RPMI7951 (cell line): ENCODE measurements around the gene TBX1. TPM values are rescaled to one million over a fixed set of nuclear protein-coding genes. Genes with fewer than 3 reads are reported as not detected.

Experiments used
- DNase-seq: peaks from one replicate; pipeline ENCODE4 v3.0.0-alpha.2; 2012; ENCODE audit warnings: low read depth
- total RNA-seq: library from RNA; depleted of rRNA; stranded (reverse); fragments of >200 nt; shearing (Covaris generic); gene quantifications from 2 replicates; pipeline ENCODE4 v1.2.3, GENCODE V29; 2014

Gene TBX1
- total RNA-seq, 1 experiment from 2014 or later: not detected

DNA sequence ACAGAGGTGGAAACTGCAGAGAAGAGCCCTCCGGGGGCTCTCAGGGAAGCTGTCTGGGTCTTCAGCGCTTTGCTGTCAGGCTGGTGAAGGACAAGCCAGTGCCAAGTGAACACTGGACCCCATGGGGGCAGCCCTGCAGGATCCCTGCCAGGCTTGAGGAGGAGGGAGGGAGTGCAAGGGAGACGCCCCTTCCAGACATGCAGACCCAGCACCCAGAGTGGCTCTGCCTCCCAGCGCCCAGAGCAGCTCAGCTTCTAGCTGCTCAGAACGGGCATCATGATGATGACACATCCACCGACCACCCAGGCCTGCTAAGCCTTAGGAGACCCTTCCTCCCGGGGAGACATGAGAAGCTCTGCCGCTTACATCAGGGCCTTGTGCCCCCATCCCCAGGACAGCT, 39.7 kb downstream of the TBX1 start:
- no peak for DNase-seq

GRCh38 chr22:19800761-19801244, 40.2 kb downstream of the TBX1 start:
- DNase-seq: peak; percentile 17

GRCh38 chr22:19801340-19802000, 40.9 kb downstream of the TBX1 start:
- DNase-seq: no peak

- no peak for DNase-seq
Observed at GRCh38 chr22:19802001-19802893, 41.7 kb downstream of the TBX1 start.

DNA sequence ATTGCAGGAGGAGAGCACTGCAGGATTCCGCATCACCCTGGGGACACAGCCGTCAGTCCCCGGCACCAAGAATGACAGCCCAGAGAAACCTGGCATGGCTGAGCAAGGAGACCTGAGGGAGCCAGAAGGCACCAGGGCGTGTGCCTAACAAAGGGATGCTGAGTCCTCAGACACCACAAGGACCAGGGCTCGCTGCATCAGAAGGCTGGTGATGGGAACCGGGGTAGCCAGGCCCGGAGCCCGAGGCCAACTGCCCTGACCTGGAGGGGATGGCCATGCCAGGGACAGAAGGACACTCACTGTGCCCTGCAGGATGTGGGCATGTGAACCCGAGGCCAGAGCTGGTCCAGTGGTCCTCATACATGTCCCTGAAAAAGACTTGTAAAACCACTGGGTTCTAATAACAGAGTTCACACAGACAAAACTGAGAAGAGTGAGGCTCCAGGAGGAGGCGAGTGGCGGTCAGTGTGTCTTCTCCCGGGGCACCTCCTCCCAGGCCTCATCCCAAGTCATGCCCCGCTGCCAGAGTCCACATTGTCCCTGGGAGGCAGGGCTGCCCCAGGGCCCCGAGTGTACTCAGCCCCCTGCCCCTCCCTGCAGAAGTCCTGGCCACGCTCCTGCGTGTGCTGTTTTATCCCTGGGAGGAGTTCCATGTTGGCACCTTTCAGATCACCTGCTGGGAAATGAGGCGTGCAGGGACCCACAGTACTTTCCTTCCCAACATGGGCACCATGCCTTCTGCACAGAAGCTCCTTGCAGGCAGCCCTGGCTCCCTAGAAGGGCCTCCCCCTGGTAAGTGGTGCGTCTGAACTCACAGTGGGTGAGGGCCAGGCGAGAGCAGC, 42.5 kb downstream of the TBX1 start:
- no peak for DNase-seq

GRCh38 chr22:19803736-19804267, 43.2 kb downstream of the TBX1 start:
- no peak for DNase-seq

DNA sequence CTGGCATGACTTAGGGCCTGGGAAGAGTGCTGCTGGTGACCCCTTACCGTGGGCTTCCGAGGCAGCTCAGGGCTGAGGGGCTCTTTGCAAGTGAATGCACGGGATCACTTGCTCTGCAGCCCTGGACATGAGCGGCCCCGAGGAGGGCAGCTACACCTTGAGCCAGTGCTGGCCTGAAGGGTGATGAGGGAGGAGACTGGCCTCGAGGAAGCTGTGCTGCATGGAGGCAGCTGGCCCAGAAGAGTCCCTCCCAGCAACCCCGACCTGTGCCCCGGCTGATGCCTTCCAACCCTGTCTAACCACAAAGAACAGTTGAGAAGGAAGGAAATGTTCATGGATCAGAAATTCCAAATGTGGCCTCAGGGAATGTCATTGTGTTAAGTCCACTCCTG, 45.2 kb downstream of the TBX1 start:
- DNase-seq: peak; percentile 92

- peak; percentile 17 for DNase-seq
Observed at GRCh38 chr22:19806213-19807160, 45.9 kb downstream of the TBX1 start.

- no peak for DNase-seq
Observed at GRCh38 chr22:19807161-19807913, 46.8 kb downstream of the TBX1 start.

DNA sequence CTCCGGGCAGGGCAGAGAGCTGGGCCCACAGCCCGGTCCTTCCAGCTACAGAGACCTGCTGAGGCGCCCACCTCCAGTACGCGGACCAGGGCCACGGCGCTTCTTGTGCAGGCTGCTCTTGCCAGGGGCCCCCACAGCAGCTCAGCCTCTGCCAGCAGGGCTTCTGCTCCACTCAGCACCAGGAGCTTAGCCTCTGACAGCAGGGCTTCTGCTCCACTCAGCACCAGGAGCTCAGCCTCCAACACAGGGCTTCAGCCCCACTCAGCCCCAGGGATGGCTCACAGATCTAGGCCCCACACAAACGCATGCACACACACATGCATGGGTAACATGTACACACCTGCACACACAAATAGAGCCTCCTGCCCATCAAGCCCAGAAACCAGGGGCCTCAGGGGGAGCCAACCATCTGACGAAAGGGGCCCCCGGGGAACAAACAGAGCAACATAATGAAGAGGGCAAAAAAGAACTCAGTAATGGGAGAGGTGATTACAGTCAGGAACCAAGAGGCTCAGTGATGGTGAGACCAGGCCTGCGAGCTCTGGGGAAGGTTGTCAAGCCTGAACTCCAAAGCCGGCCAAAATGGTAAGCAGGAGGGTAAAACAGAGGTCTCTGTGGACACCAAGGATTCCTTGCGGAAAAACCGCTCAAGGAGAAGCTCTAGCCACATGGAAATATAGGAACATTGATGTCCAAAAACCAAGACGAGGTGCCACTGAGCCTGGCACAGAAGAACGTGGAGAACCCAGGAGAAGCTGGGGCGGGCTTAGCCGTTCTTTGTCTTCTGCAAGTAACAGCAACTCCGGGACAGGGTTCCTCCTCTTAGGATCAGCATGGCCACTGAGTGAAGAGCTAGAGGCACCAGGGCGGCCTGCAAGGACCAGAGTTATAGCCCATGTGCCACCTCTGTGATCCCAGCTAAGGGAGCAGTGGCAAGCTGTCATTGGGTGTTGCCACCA, 47.6 kb downstream of the TBX1 start:
- DNase-seq: no peak

GRCh38 chr22:19808873-19809478, 48.4 kb downstream of the TBX1 start:
- no peak for DNase-seq

DNA sequence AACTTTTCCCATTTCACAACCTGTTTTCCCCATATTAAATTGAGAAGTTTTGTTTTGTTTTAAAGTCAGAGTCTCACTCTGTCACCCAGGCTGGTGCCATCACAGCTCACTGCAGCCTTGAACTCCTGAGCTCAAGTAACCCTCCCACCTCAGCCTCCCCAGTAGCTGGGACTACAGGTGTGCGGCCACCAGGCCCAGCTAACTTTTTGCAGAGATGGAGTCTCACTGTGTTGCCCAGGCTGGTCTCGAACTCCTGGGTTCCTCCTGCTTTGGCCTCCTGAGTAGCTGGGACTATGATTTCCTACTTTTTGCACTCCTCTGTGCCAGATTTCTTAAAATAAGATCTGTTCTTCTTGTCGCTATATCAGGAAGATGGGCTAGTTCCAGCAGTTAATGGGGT, 49.2 kb downstream of the TBX1 start:
- no peak for DNase-seq

GRCh38 chr22:19810381-19811201, 50.0 kb downstream of the TBX1 start:
- peak; percentile 30 for DNase-seq

- DNase-seq: no peak
Observed at GRCh38 chr22:19811211-19811621, 50.6 kb downstream of the TBX1 start.

DNA sequence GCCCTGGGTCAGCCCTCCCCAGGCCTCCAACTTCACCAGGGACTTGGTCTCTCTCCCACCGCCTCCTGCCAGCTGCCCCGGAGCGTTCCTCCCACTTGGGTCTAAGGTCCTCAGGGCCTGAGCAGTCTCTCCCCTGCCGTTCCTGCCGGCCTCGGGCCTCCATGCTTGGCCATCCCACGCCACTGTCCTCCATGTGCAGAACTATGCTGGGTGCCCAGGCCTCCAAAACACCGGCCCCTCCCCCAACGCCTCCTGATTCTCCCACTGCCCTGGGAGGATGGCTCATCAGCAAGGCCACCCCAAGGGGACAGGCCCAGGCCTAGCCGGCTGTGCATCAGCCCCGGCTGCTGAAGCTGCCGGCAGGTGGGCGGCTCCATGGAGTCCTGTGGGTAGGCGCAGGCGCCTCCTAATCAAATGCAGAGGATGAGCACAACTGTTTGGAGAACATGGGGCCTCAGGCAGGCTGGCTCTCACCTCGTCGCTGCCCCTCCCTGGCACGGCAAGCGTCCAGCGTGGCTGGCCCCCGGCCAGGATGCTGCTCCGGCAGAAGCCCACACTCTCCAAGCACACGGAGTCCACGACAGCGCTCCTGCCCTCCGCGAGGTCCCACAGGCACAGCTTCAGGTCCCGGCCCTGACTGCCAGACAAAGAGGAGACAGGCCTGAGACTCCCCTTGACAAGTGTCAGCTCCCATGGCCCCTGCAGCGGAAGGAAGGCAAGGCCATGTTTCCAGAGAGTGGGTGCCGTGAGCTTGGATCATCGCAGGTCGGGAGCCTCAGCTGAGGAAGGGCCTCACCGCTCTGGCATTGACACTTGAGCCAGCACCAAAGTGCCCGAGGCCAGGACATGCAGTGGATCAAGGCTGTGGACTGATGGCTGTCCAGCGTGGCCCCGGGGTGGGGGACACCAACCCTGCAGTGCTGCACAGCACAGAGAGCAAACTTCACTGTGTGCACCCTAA, 51.5 kb downstream of the TBX1 start:
- DNase-seq: no peak

GRCh38 chr22:19812910-19813309, 52.3 kb downstream of the TBX1 start:
- no peak for DNase-seq
